ENCODE data around the gene OTX2.

Gene OTX2

DNA sequence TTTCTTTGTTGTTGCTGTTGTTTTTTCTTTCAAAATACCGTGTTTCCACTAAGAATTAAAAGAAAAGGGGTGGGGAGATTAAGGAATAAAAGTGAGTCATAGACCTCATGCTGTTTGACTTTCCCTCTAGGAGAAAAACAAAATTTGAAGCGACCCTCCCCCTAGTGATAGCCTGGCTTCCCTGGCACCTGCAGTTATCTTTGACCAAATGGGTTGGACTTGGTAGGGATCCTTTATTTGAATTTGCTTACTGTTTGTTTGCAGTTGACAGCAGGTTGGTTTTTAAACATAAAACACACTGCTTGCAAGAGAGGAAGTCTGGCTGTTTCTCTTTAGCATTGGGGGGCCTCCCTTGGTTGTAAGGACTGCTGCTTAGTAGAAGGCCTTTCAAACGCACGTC lies 14.0 kb downstream of the OTX2 start:
- DNase-seq (ENCODE audit: low read depth, low spot score), result no peak

DNA sequence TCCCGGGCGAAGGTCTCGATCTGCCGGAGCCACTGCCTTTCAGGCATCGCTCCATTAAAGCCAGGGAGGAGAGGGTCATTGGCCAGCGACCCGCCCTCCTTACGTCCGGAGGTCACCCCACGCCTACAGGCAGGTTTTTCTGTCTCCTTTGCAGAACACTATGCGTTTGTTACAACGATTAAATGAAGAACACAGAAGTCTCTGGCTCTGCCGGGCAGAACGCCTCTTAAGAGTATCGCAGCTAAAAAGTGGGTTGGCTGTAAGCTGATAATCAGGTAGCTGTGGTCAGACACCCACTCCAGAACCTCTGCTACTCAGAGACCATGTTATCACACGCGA lies 15.0 kb downstream of the OTX2 start:
- no peak for DNase-seq (ENCODE audit: low read depth, low spot score)

DNA sequence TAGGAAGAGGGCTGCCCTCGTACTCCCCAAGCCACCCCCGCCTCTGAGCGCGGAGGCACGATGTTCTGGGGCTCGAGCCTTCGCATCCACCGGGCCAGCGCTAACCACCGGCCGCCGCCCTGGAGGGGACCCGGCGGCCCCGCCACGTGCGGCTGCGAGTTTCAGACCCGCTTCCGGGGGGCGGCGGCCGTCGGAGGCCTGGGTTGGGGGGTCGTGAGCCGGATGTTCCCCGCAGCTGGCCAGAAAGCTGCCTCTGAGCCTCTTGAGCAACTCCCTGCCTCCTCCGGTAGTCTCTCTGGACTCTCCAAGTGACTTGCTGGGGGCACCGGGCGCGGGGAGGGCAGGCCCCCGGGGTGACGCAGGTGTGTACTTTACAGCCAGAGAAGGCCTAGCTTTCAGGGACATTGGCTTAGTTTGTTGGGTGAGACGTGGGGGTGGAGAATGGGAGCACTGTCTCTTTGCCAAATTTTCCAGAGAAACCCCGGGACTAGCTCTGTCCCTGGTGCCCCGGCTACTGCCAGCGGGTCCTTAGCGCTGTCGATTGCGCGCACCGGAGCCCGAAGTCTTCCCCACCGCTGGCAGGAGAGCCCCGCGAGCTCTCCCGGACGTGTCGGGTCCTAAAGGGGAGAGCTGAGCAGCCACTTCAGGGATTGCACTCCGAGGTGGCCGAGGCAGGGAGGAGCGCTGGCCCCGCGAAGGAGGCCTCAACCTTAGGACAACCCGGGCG lies 15.6 kb downstream of the OTX2 start:
- DNase-seq (ENCODE audit: low read depth, low spot score), result no peak

DNA sequence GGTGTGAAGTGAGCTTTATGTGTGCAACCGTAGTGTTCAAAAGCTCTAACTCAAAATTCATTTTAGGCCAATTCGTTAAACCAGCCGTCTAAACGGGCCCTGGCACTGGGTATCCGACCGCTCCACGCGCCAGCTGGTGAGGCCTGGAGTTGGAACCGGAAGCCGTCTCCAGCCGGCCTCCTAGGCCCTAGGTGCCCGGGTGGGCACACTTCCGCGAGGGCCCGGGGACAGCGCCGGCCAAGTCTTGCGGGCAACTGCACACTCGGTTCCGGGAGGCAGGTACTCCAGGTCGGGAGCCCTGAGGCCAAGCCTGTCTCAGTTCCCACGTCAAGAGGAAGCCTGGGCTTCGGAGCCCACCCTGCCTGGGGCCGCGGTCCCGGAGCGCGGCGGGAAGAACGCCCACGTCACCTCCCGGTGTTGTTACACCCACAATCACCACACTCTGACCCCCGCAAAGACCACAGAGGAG lies 16.2 kb downstream of the OTX2 start:
- no peak for DNase-seq (ENCODE audit: low read depth, low spot score)

DNA sequence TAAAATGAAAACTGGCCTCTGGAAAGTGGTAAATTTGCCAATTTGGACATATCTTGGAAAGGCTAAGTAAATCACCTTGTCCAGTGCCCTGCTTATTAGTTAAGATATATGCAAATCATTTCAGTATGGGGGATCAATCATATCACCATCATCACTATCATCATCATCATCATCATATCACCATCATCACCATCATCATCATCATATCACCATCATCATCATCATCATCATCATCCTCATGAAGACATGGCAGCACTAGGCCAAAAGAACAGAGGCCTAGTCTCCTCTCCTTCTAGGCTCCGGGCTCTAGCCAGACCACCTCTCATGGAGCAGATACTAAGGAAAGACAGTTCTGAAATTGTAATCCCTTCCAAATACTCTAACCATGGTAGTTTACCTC lies 20.3 kb downstream of the OTX2 start:
- no peak for DNase-seq (ENCODE audit: low read depth, low spot score)

DNA sequence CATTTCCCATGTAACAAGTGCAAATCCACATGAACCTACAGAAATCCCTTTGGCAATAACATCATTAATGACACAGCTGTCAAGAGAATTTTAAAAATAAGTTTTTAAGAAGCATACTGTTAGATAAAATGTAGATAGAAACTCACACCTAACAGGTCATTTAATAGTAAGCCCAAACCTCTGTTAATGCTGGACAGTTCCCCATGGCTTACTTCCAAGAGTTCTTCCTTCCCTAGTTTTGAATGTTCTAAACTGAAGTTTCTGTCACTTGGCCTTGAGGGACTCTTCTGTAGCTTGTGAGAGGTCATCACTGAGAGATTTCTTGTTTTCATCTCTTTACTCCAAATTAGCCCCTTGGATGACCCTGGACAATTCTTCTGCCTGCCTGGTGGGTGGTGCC lies 22.7 kb downstream of the OTX2 start:
- no peak for DNase-seq (ENCODE audit: low read depth, low spot score)

DNA sequence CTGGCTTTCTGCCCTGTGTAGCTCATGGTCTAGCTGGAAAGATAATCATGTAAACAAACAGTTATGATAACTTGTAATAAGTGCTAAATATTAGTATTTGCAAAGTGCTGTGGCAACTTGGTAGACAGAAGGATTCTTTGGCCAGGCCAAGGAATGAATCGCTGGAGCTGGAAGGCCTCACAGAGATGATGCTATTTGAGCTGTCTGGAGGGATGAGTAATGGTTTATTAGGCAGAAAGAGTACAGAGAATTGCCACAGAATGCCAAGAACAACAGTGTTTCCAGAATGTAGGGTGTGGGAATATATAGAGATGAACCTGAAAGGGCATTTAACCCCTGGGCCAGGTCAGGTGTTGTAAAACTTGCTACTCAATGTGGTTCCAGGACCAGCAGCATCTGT lies 27.6 kb downstream of the OTX2 start:
- DNase-seq (ENCODE audit: low read depth, low spot score), result no peak

DNA sequence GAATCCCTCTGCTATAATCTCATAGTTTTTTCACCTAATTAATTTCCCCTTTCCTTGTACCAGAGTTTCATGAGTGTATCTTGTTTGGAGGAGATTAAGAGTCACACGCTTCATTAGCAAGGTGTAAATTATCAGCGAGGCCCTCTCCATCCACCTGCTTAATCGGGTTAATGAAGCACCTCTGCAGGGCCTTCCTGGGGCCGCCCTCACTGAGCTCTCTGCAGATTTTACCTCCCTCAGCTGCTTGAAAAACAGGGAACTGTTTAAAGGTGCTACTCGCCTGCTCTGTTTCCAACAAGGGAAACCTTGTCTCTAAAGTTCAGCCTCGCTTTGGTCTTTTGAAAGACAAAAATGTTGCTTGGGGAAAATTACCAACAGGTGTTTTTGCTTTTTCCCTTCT lies 35.8 kb downstream of the OTX2 start:
- no peak for DNase-seq (ENCODE audit: low read depth, low spot score)

DNA sequence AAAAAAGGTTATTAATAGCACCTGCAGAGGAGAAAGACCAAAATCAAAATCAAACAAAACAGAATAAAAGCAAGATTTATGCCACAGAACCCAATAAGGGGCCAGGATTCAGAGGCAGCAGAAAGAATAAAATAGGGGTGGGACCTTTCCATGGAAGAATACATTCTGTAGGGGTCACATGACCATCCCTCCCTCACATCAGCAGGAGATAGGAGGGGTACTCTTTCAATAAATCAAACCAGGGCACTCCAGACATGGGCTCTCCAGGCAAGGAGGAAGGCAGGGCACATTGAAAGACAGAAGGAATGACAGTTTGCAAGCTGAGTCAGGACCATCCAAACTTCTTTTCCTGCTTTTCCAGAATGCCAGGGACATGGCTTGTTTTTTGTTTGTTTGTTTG lies 39.8 kb downstream of the OTX2 start:
- DNase-seq (ENCODE audit: low read depth, low spot score), result no peak

DNA sequence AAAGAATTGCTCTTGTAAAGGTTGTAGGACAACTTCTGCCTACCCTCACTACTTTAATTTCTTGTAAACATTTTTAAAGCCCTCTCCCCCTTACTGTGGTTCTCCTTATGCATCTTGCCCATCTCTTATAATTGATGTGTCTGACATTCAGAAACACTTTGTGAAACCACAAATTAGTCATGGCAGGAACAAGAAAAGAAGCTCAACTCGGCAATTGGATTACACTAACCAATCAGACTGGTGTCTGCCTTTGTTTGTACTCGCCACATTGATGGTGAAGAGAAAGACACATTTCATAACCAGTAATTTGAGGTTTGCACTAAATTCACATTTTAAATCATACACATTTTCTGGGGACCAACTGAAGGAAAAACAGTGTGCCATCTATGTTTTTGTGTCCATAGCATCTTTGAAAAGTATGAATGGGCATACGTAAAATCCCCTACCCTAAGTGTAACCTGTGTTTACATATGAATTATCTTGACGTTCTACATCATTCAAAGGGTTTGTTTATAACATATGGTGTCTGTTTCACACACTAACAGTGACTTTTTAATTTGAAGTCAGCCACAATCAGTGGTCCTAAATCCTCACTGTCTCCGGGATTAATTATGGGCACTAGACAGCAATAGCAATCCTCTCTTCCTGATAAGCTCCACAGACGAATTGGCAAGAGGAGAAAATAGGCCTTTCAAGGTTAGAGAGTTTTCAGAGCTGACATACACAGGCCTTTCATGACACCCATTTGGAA lies 49.9 kb downstream of the OTX2 start:
- no peak for DNase-seq (ENCODE audit: low read depth, low spot score)

DNA sequence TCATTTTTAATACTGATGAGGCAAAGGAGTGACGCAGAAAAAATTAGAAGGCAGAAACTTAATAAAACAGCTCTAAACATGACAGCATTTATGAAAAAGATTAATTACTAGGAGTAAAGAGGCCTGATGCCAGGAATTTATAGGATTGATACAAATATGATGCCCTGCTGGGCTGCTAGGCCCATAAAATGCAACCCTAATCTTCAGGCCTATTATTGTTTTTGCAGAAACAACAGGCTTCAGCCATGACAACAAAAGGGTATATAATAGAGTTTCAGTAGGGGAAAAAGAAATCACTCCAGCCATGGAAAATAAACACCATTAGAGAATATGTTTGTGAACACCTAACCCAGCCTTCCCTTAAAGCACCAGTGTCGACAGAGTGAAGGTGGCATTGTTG lies 50.6 kb downstream of the OTX2 start:
- no peak for DNase-seq (ENCODE audit: low read depth, low spot score)

DNA sequence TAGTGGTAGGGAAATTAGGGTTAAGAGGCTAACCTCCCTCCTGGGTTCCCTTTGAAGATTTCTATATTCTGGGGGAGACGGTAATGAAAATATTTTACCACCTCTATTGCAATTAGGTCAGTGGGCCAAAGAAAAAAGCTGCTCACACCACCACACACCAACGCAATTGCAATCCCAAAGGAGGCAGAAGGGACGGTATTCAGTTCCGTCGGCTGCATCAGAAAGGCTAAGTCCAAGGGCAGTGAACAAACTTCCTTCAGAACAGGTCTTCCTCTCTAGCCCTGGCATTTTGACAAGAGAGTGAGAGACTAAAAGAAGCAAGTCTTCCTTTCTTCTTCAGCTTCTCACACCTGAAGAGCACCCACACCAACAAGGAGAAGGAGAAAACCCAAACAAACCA lies 51.2 kb downstream of the OTX2 start:
- no peak for DNase-seq (ENCODE audit: low read depth, low spot score)

DNA sequence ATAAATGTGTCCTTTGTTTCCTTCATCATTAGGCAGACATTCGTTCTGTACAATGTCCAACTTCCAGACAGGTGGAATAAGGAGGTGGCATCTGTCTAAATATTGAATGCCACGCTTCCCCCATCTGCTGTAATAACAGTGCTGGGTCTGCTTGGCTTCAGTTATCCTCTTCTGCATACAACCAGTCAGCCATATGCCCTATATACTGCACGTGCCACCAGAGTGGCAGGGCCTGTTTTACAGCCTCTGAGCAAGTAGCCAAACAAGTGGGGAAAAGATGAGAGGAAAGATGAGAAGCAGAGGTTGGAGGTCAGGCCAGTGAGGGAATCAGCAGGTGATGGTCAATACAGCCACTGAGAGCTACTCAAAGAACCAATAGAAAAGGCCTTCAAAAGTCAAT lies 55.4 kb downstream of the OTX2 start:
- DNase-seq (ENCODE audit: low read depth, low spot score), result no peak

DNA sequence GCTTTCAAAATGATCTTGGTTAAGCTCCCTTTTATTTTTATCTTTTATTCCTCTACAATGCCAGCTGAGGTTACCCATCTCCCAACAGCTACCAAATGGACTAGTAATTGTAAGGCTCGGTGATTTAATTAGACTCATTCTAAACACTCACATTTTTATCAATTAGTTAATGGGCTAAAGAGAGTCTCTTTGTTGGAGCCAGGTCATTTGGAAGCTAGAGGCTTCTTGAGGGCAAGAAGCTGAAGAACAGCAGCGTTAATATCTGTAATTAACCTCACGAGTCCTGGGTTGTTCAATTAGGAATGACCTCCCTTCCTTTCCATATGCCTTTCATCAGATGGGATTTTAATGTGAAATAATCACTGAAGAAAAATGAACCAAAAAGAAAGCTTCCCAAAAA lies 56.9 kb downstream of the OTX2 start:
- no peak for DNase-seq (ENCODE audit: low read depth, low spot score)

DNA sequence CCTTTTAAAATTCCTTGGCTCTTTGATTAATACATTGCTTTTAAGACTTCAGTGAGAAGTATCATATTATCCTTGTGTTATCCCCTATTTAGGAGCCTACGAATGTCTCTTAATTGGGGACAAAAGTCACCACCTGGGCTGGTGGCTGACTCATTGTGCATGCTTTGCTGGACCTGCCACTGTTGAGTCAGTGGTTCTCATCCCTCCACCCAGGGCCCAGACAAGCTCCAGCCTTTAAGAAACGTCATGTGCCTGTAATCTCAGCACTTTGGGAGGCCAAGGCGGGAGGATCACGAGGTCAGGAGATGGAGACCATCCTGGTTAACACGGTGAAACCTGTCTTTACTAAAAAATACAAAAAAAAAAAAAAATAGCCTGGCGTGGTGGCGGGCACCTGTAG lies 57.9 kb downstream of the OTX2 start:
- no peak for DNase-seq (ENCODE audit: low read depth, low spot score)

DNA sequence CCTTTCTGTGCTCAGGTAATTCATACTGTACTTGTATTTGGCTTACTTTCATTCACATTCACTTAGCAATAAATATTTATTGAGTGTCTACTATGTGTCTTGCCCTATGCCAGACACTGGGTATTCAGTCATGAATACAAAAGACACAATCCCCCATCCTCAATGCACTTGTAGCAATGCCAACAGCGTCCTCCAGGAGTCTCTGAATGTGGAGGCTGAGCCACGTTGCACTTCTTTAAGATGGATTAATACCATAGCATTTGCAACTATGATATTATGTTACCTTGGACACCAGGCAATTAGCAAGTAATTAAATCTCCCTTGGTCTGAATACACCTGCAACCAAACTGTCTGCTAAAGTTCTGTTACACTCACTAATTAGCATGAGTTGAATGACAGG lies 58.8 kb downstream of the OTX2 start:
- no peak for DNase-seq (ENCODE audit: low read depth, low spot score)
